ENCODE data around the gene PITHD1.
"Not testable (repeated sequence)": the region's sequence is repeated elsewhere in the genome, so short reads cannot be mapped to it uniquely, and the experiment has no call there.

The PITHD1 gene

GRCh38 chr1:23774174-23774880 lies 3.9 kb upstream of the PITHD1 start:
- DNase-seq, result no peak

- DNase-seq, result no peak
Observed at GRCh38 chr1:23776217-23776616, 2.0 kb upstream of the PITHD1 start.

- no peak for DNase-seq
Observed at GRCh38 chr1:23779826-23780371, 1.7 kb downstream of the PITHD1 start.

- DNase-seq, result not testable (repeated sequence)
Observed at GRCh38 chr1:23783141-23783540, 4.9 kb downstream of the PITHD1 start.

- DNase-seq, result no peak
Observed at GRCh38 chr1:23784846-23785245, 6.6 kb downstream of the PITHD1 start.

GRCh38 chr1:23787701-23788100 lies 9.5 kb downstream of the PITHD1 start:
- no peak for DNase-seq

GRCh38 chr1:23788695-23789094 lies 10.5 kb downstream of the PITHD1 start:
- no peak for DNase-seq

GRCh38 chr1:23790696-23791515 lies 12.7 kb downstream of the PITHD1 start, which contains the start of gene LYPLA2:
Gene LYPLA2, plus strand, starts transcription at chr1:23791145. Its CDS starts 1,538 bp downstream, at chr1:23792683.
- peak; percentile 90 for DNase-seq

- peak; percentile 28 for DNase-seq
Observed at GRCh38 chr1:23791516-23792047, 13.4 kb downstream of the PITHD1 start.

- no peak for DNase-seq
Observed at GRCh38 chr1:23792151-23792945, 14.1 kb downstream of the PITHD1 start.

GRCh38 chr1:23793018-23793781 lies 15.0 kb downstream of the PITHD1 start:
- no peak for DNase-seq

- no peak for DNase-seq
Observed at GRCh38 chr1:23793861-23794731, 15.9 kb downstream of the PITHD1 start.

GRCh38 chr1:23794732-23795182 lies 16.5 kb downstream of the PITHD1 start:
- DNase-seq, result not testable (repeated sequence)

GRCh38 chr1:23795676-23796465 lies 17.7 kb downstream of the PITHD1 start:
- no peak for DNase-seq

GRCh38 chr1:23796466-23797271 lies 18.5 kb downstream of the PITHD1 start:
- DNase-seq, result no peak

GRCh38 chr1:23797478-23798448 lies 19.5 kb downstream of the PITHD1 start:
- no peak for DNase-seq

- no peak for DNase-seq
Observed at GRCh38 chr1:23798662-23799142, 20.5 kb downstream of the PITHD1 start.

GRCh38 chr1:23799255-23799569 lies 21.0 kb downstream of the PITHD1 start:
- no peak for DNase-seq
